Measurements from ENCODE around the gene JADE3.

DNA sequence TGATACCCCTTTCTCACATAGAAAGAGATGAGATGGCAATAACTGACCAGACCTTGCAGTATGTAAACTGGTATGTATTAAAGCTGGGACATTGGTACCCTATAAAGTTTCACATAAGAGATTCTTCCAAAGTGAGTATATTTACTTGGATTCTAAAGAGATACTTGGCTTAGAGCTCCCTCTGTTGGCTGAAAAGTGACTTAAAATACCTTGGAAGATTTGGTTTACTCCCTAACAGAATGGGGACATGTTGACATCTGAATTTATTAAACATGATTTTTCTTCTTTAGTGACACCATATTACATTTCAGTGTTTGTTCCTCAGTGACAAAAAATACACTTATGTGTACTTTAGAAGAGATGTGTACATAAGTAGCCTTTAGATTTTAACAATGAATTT, 118.1 kb downstream of the JADE3 start:
- no peak for TF ChIP-seq POLR2AphosphoS5 (IDR thresholded peaks at IDR 0.05)
- TF ChIP-seq, protein P1, sequence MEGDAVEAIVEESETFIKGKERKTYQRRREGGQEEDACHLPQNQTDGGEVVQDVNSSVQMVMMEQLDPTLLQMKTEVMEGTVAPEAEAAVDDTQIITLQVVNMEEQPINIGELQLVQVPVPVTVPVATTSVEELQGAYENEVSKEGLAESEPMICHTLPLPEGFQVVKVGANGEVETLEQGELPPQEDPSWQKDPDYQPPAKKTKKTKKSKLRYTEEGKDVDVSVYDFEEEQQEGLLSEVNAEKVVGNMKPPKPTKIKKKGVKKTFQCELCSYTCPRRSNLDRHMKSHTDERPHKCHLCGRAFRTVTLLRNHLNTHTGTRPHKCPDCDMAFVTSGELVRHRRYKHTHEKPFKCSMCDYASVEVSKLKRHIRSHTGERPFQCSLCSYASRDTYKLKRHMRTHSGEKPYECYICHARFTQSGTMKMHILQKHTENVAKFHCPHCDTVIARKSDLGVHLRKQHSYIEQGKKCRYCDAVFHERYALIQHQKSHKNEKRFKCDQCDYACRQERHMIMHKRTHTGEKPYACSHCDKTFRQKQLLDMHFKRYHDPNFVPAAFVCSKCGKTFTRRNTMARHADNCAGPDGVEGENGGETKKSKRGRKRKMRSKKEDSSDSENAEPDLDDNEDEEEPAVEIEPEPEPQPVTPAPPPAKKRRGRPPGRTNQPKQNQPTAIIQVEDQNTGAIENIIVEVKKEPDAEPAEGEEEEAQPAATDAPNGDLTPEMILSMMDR (IDR thresholded peaks at IDR 0.05) = peak in 5 of 6 experiments; percentile 33 to 46 (median 42)
